Tibial nerve (tissue), 4 donors: ENCODE results near the gene OPCML.

Experiments
- EP300 ChIP-seq, 2 donors: sonication (generic); formaldehyde crosslinking; IDR thresholded peaks; one replicate each; pipeline ENCODE4 v1.6.1; 2017; ENCODE audit warnings: antibody characterized with exemption in 2 of 2, mild to moderate bottlenecking in 1 of 2
- POLR2A ChIP-seq, 2 donors: fragments of 450-650 bp; IDR thresholded peaks; one replicate each; pipeline ENCODE4 v1.6.1; 2017; ENCODE audit warnings: antibody characterized with exemption in 2 of 2, mild to moderate bottlenecking in 2 of 2, moderate library complexity in 2 of 2
- TF ChIP-seq, protein P1 (sequence below), 5 experiments: fragments of 200-600 bp in 3 of 5; fragments of 450-650 bp in 2 of 5; sonication (generic) in 3 of 5; IDR thresholded peaks; one replicate each; pipeline ENCODE4 v1.5.1; 2016 to 2019; ENCODE audit warnings: antibody characterized with exemption in 5 of 5, mild to moderate bottlenecking in 3 of 5, moderate library complexity in 2 of 5

DNA sequence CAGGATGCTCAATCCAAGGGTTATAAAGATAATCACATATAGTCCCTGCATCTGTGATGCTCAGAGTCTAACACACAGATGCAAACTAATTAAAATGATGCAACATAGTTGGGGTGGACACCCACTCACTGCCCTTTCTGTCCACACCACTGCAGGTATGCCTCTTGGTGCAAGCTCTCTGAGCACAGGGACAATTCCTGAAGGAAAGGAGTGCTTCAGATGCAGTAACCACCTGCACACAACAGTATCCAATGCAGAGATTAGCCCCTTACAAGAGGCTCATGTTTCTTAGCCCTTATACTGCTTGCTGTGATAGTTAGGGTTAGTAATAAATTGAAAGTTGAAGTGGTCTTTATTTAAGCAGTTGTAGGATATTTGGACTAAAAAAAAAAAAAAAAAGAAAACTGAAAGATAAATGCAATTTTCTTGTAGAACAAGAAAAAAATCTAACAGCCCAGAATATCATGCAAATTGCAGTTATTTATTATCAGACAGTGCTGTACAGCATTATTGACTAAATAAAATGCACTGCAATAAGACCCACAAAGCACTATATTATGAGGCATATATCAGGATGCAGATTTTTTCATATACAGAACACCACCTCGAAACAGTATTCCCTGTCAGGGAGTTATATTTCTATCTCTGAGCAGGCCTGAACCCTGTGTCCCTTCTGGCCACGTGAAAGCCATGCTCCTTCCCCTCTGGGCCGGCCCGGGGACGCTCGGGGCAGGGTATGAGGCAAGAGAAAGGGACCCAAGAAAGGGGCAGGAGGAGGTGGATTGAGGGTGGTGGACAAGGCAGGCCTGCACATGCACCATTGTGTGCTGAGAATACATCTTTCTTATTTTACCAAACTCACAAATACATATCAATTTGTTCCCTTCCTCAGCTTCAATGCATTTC is 260.2 kb downstream of the OPCML start:
- TF ChIP-seq, protein P1, sequence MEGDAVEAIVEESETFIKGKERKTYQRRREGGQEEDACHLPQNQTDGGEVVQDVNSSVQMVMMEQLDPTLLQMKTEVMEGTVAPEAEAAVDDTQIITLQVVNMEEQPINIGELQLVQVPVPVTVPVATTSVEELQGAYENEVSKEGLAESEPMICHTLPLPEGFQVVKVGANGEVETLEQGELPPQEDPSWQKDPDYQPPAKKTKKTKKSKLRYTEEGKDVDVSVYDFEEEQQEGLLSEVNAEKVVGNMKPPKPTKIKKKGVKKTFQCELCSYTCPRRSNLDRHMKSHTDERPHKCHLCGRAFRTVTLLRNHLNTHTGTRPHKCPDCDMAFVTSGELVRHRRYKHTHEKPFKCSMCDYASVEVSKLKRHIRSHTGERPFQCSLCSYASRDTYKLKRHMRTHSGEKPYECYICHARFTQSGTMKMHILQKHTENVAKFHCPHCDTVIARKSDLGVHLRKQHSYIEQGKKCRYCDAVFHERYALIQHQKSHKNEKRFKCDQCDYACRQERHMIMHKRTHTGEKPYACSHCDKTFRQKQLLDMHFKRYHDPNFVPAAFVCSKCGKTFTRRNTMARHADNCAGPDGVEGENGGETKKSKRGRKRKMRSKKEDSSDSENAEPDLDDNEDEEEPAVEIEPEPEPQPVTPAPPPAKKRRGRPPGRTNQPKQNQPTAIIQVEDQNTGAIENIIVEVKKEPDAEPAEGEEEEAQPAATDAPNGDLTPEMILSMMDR (IDR thresholded peaks at IDR 0.05) = no peak
- TF ChIP-seq POLR2A (IDR thresholded peaks at IDR 0.05) (no peak), EP300 (IDR thresholded peaks at IDR 0.05) (no peak)
